Measurements from ENCODE around the gene SERGEF. TPM values are rescaled to one million over a fixed set of nuclear protein-coding genes. Genes with fewer than 3 reads are reported as not detected.

The SERGEF gene
- total RNA-seq, 6 experiments from 2014 or later, result 8.4 to 19.5 (median 15.8) TPM

- no peak overlapping the region for H3K27ac ChIP-seq
- H3K4me3 ChIP-seq, result no peak overlapping the region
- H3K9me3 ChIP-seq, result no peaks in the 10 kb centered on the region
- intact Hi-C loops (cut with DNase I), result no loop called here
- DNase-seq (no peak), ATAC-seq (no peak)
- no peaks in the 10 kb centered on the region for H3K27me3 ChIP-seq
- H3K4me1 ChIP-seq, result peaks cover 0 to 3% (median 0%) of the 10 kb centered on the region in 4 donors
- no peaks in the 10 kb centered on the region for H3K36me3 ChIP-seq
- no peak for TF ChIP-seq POLR2A (IDR thresholded peaks at IDR 0.05)
- no peak for TF ChIP-seq CTCF (IDR thresholded peaks at IDR 0.05)
- WGBS (ENCODE audit: insufficient coverage, low coverage, low lambda C conversion rate, missing lambda C conversion rate), result 75% methylated on average over 4 of the region's 4 CpGs
These were observed 230.1 kb downstream of the SERGEF start for GRCh38 chr11:17782603-17783337.

GRCh38 chr11:17782145-17782544 lies 230.7 kb downstream of the SERGEF start:
- 39% methylated on average over 12 of the region's 12 CpGs for WGBS (ENCODE audit: insufficient coverage, low coverage, low lambda C conversion rate, missing lambda C conversion rate)
- ATAC-seq (peak in 2 of 4 donors; percentile 44 to 69), DNase-seq (no peak)
- H3K4me3 ChIP-seq, result no peak overlapping the region
- H3K36me3 ChIP-seq, result no peaks in the 10 kb centered on the region
- no peak for TF ChIP-seq POLR2A (IDR thresholded peaks at IDR 0.05)
- TF ChIP-seq CTCF (IDR thresholded peaks at IDR 0.05), result no peak
- peaks cover 0 to 3% (median 0%) of the 10 kb centered on the region in 4 donors for H3K4me1 ChIP-seq
- H3K27ac ChIP-seq, result no peak overlapping the region
- no peaks in the 10 kb centered on the region for H3K27me3 ChIP-seq
- no peaks in the 10 kb centered on the region for H3K9me3 ChIP-seq
- intact Hi-C loops (cut with DNase I), result no loop called here

GRCh38 chr11:17781626-17782025 lies 231.2 kb downstream of the SERGEF start:
- DNase-seq (no peak), ATAC-seq (no peak)
- no peak overlapping the region for H3K27ac ChIP-seq
- no peaks in the 10 kb centered on the region for H3K27me3 ChIP-seq
- 84% methylated on average over 7 of the region's 12 CpGs for WGBS (ENCODE audit: insufficient coverage, low coverage, low lambda C conversion rate, missing lambda C conversion rate)
- peaks cover 0 to 3% (median 0%) of the 10 kb centered on the region in 4 donors for H3K4me1 ChIP-seq
- H3K4me3 ChIP-seq, result no peak overlapping the region
- intact Hi-C loops (cut with DNase I), result no loop called here
- TF ChIP-seq POLR2A (IDR thresholded peaks at IDR 0.05), result no peak
- no peak for TF ChIP-seq CTCF (IDR thresholded peaks at IDR 0.05)
- no peaks in the 10 kb centered on the region for H3K36me3 ChIP-seq
- H3K9me3 ChIP-seq, result no peaks in the 10 kb centered on the region

- Histone ChIP-seq H3K27ac (no peak overlapping the region), H3K4me3 (no peak overlapping the region), H3K9me3 (no peaks in the 10 kb centered on the region), H3K4me1 (peaks cover 0 to 3% (median 0%) of the 10 kb centered on the region in 4 donors), H3K27me3 (no peaks in the 10 kb centered on the region), H3K36me3 (no peaks in the 10 kb centered on the region)
- peak in 1 of 3 donors; percentile 28 for DNase-seq
- intact Hi-C loops (cut with DNase I), result no loop called here
- no peak for ATAC-seq
- WGBS (ENCODE audit: insufficient coverage, low coverage, low lambda C conversion rate, missing lambda C conversion rate), result 89% methylated on average over 5 of the region's 12 CpGs
- TF ChIP-seq POLR2A (IDR thresholded peaks at IDR 0.05) (no peak), CTCF (IDR thresholded peaks at IDR 0.05) (no peak)
These were observed 231.6 kb downstream of the SERGEF start for GRCh38 chr11:17781221-17781620.
